ENCODE measurements around the gene KRTAP5-1. TPM values are rescaled to one million over a fixed set of nuclear protein-coding genes. Genes with fewer than 3 reads are reported as not detected.

Gene KRTAP5-1
- total RNA-seq, 1 experiment from 2014 or later = not detected

DNA sequence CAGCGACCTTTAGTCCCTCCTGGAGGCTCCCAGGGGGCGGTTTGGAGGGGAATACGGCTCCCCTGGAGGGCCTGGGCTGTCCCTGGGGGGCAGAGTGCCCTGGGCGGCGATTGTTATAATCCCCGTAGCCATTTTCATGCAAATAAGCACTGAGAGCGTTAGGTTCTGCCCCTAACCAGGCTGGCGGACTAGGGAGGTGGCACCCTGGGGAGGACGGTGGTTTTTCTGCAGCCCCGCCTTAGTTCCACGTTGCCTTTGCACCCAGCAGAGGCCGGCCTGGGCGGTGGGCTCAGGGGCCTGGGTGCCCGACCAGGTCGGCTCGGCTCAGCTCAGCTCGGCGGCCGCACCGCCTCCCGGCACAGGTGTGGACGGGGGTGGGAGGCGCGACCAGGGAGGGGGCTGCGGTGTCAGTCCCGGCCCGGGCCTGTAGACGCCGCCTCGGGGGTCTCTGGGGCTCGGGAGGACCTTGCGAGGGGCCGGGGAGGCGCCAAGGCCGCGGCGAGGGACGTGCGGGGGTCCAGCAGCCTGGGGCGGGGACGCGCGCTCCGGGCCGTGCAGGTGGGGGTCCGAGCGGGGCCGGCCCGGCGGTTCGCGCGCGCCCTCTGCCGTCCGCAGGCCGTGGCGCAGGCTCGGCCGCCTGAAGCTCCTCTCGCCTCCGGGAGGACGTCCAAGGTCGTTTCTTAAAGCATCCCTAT, 10.7 kb downstream of the KRTAP5-1 start:
- peak overlapping the region; percentile 46 to 61 for H3K4me3 ChIP-seq (replicated peaks in 1 of 2; ENCODE audit: low read depth in 1 of 2, low read length in 2 of 2)
- no peaks in the 10 kb centered on the region for H3K9me2 ChIP-seq (ENCODE audit: insufficient read depth)
- H3K9me3 ChIP-seq (ENCODE audit: control insufficient read depth in 1 of 2, insufficient read depth in 1 of 2, low read depth in 1 of 2, low read length in 2 of 2) = peaks cover 0 to 7% of the 10 kb centered on the region in 2 experiments; a peak in 2 of 4 replicates
- H2AFZ ChIP-seq (ENCODE audit: low read depth, low read length, poor library complexity, severe bottlenecking) = peak overlapping the region; percentile 67
- DNase-seq (ENCODE audit: low read depth, low spot score) (no peak), ATAC-seq (peak; percentile 70)
- H3K4me2 ChIP-seq (ENCODE audit: low read length) = peak overlapping the region; percentile 94
- peaks cover 3% of the 10 kb centered on the region; the same call in 1 of the 2 replicates for H3K79me2 ChIP-seq (ENCODE audit: insufficient read depth, low read length)
- H3K4me1 ChIP-seq (ENCODE audit: control insufficient read depth in 1 of 2, insufficient read depth in 2 of 2, low read length in 2 of 2) = peaks cover 16 to 29% of the 10 kb centered on the region in 2 experiments; a peak in 3 of 4 replicates
- no peaks in the 10 kb centered on the region for H4K20me1 ChIP-seq (ENCODE audit: insufficient read depth)
- intact Hi-C loops (cut with micrococcal nuclease) = loop anchor here (1.0 to 2.0 kb wide), 2 partner anchors 20 to 28 kb away; no protein-coding TSS in a partner anchor
- POLR2A ChIA-PET = interaction anchor here (0.8 to 2.5 kb wide), 9 partner anchors 15 to 223 kb away, joined by 3 to 18 read pairs (median 5); no protein-coding TSS in a partner anchor
- peak overlapping the region; percentile 34 for H3K9ac ChIP-seq (ENCODE audit: low read length)
- H3K36me3 ChIP-seq (ENCODE audit: control insufficient read depth in 1 of 2, insufficient read depth in 2 of 2, low read length in 2 of 2) = no peaks in the 10 kb centered on the region
- no TSS peak for BruUV-seq (replicated peaks)
- CTCF ChIA-PET = interaction anchor here (0.6 to 5.2 kb wide), 12 partner anchors 8 to 65 kb away, joined by 3 to 133 read pairs (median 6); no protein-coding TSS in a partner anchor
- no peaks in the 10 kb centered on the region for H3K27me3 ChIP-seq (ENCODE audit: insufficient read depth, low read length)
- peak overlapping the region; percentile 8; the same call in 1 of the 2 replicates for H3K27ac ChIP-seq (ENCODE audit: low read depth, low read length)
- TF ChIP-seq POLR2A (IDR thresholded peaks at IDR 0.05; ENCODE audit: borderline replicate concordance, extremely low read depth, insufficient read depth, insufficient read length) = no peak
- TF ChIP-seq, protein P1, sequence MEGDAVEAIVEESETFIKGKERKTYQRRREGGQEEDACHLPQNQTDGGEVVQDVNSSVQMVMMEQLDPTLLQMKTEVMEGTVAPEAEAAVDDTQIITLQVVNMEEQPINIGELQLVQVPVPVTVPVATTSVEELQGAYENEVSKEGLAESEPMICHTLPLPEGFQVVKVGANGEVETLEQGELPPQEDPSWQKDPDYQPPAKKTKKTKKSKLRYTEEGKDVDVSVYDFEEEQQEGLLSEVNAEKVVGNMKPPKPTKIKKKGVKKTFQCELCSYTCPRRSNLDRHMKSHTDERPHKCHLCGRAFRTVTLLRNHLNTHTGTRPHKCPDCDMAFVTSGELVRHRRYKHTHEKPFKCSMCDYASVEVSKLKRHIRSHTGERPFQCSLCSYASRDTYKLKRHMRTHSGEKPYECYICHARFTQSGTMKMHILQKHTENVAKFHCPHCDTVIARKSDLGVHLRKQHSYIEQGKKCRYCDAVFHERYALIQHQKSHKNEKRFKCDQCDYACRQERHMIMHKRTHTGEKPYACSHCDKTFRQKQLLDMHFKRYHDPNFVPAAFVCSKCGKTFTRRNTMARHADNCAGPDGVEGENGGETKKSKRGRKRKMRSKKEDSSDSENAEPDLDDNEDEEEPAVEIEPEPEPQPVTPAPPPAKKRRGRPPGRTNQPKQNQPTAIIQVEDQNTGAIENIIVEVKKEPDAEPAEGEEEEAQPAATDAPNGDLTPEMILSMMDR (IDR thresholded peaks at IDR 0.05 in 2 of 3, conservative IDR thresholded peaks at IDR 0.05 in 1 of 3; ENCODE audit: borderline replicate concordance in 1 of 3, insufficient read depth in 1 of 3, low read depth in 2 of 3, low read length in 2 of 3) = peak in 2 of 3 experiments; percentile 62 to 74; a peak in 5 of 6 replicates
- TF ChIP-seq, protein P2, sequence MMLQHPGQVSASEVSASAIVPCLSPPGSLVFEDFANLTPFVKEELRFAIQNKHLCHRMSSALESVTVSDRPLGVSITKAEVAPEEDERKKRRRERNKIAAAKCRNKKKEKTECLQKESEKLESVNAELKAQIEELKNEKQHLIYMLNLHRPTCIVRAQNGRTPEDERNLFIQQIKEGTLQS (IDR thresholded peaks at IDR 0.05) = no peak
- RAD21 ChIA-PET (ENCODE audit: low non-redundant PET in 1 of 2, low total read pairs in 2 of 2, uncharacterized antibody in 2 of 2, unreplicated experiment in 2 of 2) = interaction anchor here (1.3 to 2.6 kb wide), 4 partner anchors 26 to 78 kb away, joined by 4 to 22 read pairs (median 14); no protein-coding TSS in a partner anchor

All from HCT116 (cell line).